ENCODE data around the gene PPP1R3D.

GRCh38 chr20:59932616-59933295, 7.3 kb downstream of the PPP1R3D start:
- TF ChIP-seq MAX (CRISPR knock-in tag; IDR thresholded peaks at IDR 0.05) (no peak), RNF2 (IDR thresholded peaks at IDR 0.05) (no peak), UBTF (IDR thresholded peaks at IDR 0.05; ENCODE audit: borderline replicate concordance in 1 of 2, low read depth in 2 of 2, low read length in 2 of 2) (no peak), HNRNPL (IDR thresholded peaks at IDR 0.05; ENCODE audit: low read depth, low read length) (no peak), CTCF (IDR thresholded peaks at IDR 0.05 in 2 of 3, conservative IDR thresholded peaks at IDR 0.05 in 1 of 3; ENCODE audit: insufficient read depth in 2 of 3, low read depth in 1 of 3, low read length in 3 of 3) (no peak), STAT6 (CRISPR knock-in tag; IDR thresholded peaks at IDR 0.05) (no peak), ZNF347 (CRISPR knock-in tag; IDR thresholded peaks at IDR 0.05; ENCODE audit: low read depth) (no peak), FOXK1 (CRISPR knock-in tag; IDR thresholded peaks at IDR 0.05; ENCODE audit: borderline replicate concordance) (no peak), RBM17 (IDR thresholded peaks at IDR 0.05; ENCODE audit: borderline replicate concordance, low read depth, low read length) (no peak), GTF3C2 (IDR thresholded peaks at IDR 0.05; ENCODE audit: borderline replicate concordance, extremely low read depth, insufficient read length) (no peak), ZNF695 (CRISPR knock-in tag; IDR thresholded peaks at IDR 0.05) (no peak), MXI1 (IDR thresholded peaks at IDR 0.05; ENCODE audit: low read depth, low read length) (no peak), ZBTB26 (CRISPR knock-in tag; IDR thresholded peaks at IDR 0.05) (no peak), PCBP1 (IDR thresholded peaks at IDR 0.05; ENCODE audit: low read depth, low read length, poor library complexity, severe bottlenecking) (no peak)
